ENCODE results near the gene SUCLG1. TPM values are rescaled to one million over a fixed set of nuclear protein-coding genes. Genes with fewer than 3 reads are reported as not detected.

The SUCLG1 gene
- total RNA-seq, 1 experiment from 2014 or later, result 69.1 TPM

GRCh38 chr2:84461310-84461709, 2.2 kb upstream of the SUCLG1 start:
- DNase-seq (ENCODE audit: low read depth), result no peak

GRCh38 chr2:84460670-84461069, 1.6 kb upstream of the SUCLG1 start:
- no peak for DNase-seq (ENCODE audit: low read depth)

GRCh38 chr2:84459944-84460429, 907 bp upstream of the SUCLG1 start:
- peak; percentile 8 for DNase-seq (ENCODE audit: low read depth)

GRCh38 chr2:84458551-84459017, 496 bp downstream of the SUCLG1 start:
- DNase-seq (ENCODE audit: low read depth), result peak; percentile 11

- DNase-seq (ENCODE audit: low read depth), result no peak
Observed at GRCh38 chr2:84457686-84458085, 1.4 kb downstream of the SUCLG1 start.

GRCh38 chr2:84456156-84456555, 2.9 kb downstream of the SUCLG1 start:
- no peak for DNase-seq (ENCODE audit: low read depth)

GRCh38 chr2:84454581-84454980, 4.5 kb downstream of the SUCLG1 start:
- DNase-seq (ENCODE audit: low read depth), result no peak

- no peak for DNase-seq (ENCODE audit: low read depth)
Observed at GRCh38 chr2:84452624-84453023, 6.5 kb downstream of the SUCLG1 start.

- DNase-seq (ENCODE audit: low read depth), result no peak
Observed at GRCh38 chr2:84451579-84451978, 7.5 kb downstream of the SUCLG1 start.

GRCh38 chr2:84450288-84451227, 8.5 kb downstream of the SUCLG1 start:
- no peak for DNase-seq (ENCODE audit: low read depth)

- no peak for DNase-seq (ENCODE audit: low read depth)
Observed at GRCh38 chr2:84449711-84450110, 9.4 kb downstream of the SUCLG1 start.

GRCh38 chr2:84449055-84449454, 10.0 kb downstream of the SUCLG1 start:
- no peak for DNase-seq (ENCODE audit: low read depth)

GRCh38 chr2:84443477-84443876, 15.6 kb downstream of the SUCLG1 start:
- no peak for DNase-seq (ENCODE audit: low read depth)

GRCh38 chr2:84442888-84443287, 16.2 kb downstream of the SUCLG1 start:
- no peak for DNase-seq (ENCODE audit: low read depth)

- DNase-seq (ENCODE audit: low read depth), result no peak
Observed at GRCh38 chr2:84441505-84441904, 17.6 kb downstream of the SUCLG1 start.

GRCh38 chr2:84441036-84441435, 18.0 kb downstream of the SUCLG1 start:
- DNase-seq (ENCODE audit: low read depth), result no peak

GRCh38 chr2:84435345-84436025, 23.6 kb downstream of the SUCLG1 start:
- DNase-seq (ENCODE audit: low read depth), result no peak

GRCh38 chr2:84429328-84429727, 29.8 kb downstream of the SUCLG1 start:
- DNase-seq (ENCODE audit: low read depth), result no peak

- DNase-seq (ENCODE audit: low read depth), result no peak
Observed at GRCh38 chr2:84427235-84428138, 31.6 kb downstream of the SUCLG1 start.

- no peak for DNase-seq (ENCODE audit: low read depth)
Observed at GRCh38 chr2:84425310-84425709, 33.8 kb downstream of the SUCLG1 start.

- no peak for DNase-seq (ENCODE audit: low read depth)
Observed at GRCh38 chr2:84424152-84424551, 34.9 kb downstream of the SUCLG1 start.

GRCh38 chr2:84421791-84422190, 37.3 kb downstream of the SUCLG1 start:
- no peak for DNase-seq (ENCODE audit: low read depth)

Data from Daoy (cell line).